H4 (cell line): ENCODE results near the gene ZNF195. TPM values are rescaled to one million over a fixed set of nuclear protein-coding genes. Genes with fewer than 3 reads are reported as not detected.
A peak's percentile ranks its signal among the peaks of the same experiment; 100 is the strongest.
"Not testable (repeated sequence)": the region's sequence is repeated elsewhere in the genome, so short reads cannot be mapped to it uniquely, and the experiment has no call there.

Source experiments
- DNase-seq: peaks from one replicate; pipeline ENCODE4 v3.0.0-alpha.2; 2015; ENCODE audit warnings: low spot score
- total RNA-seq: library from RNA; depleted of rRNA; stranded (reverse); fragments of >200 nt; shearing (Covaris generic); gene quantifications from 2 replicates; pipeline ENCODE4 v1.2.3, GENCODE V29; 2014; rRNA removed

Gene ZNF195
- total RNA-seq, 1 experiment from 2014 or later, result 33.7 TPM

- DNase-seq, result no peak
Observed at GRCh38 chr11:3347127-3347526, 31.8 kb downstream of the ZNF195 start.

DNA sequence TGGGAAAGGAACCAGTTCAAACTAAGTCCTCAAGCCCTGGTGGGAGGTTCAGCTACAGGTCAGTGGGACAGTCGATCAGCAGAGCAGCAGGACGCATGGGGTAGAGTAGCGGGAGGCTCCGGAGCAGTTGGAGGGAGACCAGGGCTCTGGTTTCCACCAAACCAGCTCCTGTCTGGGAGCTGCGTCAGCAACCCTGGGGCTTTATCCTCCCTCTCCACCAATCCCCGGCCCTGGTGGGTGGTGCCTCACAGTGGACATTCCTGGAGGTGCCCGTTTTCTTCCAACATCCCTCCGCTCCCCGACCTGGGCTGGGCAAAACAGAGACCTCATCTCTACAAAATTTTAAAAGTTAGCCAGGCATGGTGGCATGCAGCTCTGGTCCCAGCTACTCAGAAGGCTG is 32.4 kb downstream of the ZNF195 start:
- DNase-seq, result no peak

GRCh38 chr11:3345736-3346135 is 33.2 kb downstream of the ZNF195 start:
- no peak for DNase-seq

DNA sequence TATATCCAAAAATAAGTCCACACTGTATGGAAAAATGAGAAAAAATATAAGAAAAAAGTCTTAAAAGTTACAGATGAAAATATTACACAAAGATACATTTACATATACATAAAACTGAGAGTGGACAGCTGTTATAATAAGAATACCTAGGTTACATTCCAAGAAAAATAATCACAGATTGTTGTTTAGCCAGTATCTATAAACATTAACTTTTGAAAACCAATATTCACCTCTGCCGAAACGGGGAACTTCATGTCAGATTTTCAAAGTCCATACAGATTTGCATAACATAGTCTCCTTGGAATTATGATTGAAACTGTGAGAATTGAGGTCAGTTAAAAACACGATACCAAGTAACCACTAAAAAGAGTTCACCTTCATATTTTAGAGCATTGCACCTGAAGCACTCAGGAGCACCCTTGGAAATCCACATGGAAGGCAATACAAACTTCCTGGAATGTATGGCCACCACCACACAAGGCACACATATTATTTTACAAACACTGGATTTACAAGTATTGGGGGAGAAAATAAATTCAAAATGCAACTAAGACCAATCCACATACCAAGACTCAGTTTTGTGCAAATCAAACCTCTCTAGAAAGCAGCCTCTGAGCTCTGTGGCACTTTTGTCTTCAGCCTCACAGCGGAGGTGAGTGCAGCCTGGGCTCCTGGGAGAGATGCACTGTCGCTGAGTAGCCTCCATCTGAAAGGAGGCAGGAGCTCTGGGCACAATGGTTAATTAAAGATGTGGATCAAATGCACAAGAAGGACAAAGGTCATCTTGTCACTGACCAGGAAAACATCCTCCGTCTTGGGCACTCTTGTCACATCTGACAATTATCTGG is 34.4 kb downstream of the ZNF195 start:
- no peak for DNase-seq

- no peak for DNase-seq
Observed at GRCh38 chr11:3342709-3343108, 36.2 kb downstream of the ZNF195 start.

DNA sequence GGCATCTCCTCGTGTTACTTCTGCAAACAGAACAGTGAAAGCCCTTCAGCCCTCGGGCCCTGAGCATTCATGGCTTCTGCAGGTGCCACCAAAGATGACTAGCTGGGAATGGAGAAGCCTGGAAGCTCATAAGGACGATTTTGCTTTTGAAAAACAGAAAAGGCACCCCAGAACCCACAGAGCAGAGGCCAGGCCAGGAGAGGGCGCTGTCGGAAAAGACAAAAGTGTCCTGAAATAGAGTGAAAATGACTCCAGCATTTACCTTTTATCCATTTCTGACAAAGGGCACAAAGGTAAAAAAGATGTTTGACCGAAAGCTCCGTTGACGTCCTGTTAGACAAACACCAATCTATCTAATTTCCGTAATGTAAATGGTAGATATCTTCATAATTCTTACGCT is 37.6 kb downstream of the ZNF195 start:
- DNase-seq, result no peak

GRCh38 chr11:3340025-3340424 is 38.9 kb downstream of the ZNF195 start:
- DNase-seq, result peak; percentile 34

GRCh38 chr11:3339340-3339624 is 39.7 kb downstream of the ZNF195 start:
- DNase-seq, result no peak

- no peak for DNase-seq
Observed at GRCh38 chr11:3338569-3339339, 40.2 kb downstream of the ZNF195 start.

- not testable (repeated sequence) for DNase-seq
Observed at GRCh38 chr11:3336420-3336819, 42.5 kb downstream of the ZNF195 start.

DNA sequence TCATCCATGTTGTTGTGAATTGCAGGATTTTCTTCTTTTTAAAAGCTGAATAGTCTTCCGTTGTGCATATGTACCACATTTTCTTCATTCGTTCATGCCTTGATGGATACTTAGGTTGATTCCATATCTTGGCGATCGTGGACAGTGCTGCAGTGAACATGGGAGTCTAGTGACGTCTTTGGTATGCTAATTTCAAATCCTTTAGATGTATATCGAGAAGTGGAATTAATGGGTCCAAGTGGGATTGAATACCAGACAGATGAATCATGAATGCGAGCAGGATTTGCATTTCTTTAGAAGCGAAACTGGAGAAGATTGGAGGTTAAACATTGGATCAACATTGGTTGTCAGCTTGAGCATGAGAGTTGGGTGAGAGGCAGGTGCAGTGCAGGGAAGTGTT is 45.8 kb downstream of the ZNF195 start:
- not testable (repeated sequence) for DNase-seq

DNA sequence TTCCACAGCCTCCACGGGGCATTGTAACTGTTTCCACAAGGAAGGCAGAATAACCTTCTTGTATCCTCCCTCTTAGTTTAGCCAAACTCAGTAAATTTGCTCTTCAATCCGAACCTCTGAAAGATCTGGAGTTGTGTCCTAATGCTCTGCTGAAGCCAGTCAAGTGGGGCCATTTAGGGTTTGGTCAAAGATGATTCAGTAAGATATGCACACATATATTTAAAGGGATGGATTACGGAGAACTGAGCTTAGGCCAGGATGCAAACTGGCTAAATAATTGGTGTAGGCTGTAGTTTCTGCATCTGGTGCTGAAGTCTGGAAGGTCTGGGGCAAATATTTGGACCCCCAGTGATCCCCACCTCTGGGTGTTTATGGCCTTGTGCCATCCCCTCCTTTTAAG is 47.9 kb downstream of the ZNF195 start:
- DNase-seq, result not testable (repeated sequence)

DNA sequence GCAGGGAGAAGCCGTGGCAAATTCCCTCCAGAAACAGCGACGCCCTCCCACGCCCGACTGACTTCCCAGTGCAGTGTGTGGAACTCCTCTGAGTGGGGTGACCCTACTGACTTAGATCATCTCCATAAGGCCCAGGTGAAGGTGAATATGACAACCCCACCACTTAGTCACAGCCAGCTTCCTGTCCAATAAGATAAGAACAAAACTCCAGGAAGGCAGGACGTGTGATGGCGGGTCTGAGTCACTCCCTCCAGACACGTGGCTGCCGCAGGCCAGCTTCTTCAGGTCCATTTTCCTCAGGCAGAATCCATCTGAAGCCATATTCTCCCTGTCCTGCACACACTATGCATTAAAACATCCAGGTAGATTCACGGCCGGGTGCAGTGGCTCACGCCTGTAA is 48.9 kb downstream of the ZNF195 start:
- DNase-seq, result not testable (repeated sequence)

DNA sequence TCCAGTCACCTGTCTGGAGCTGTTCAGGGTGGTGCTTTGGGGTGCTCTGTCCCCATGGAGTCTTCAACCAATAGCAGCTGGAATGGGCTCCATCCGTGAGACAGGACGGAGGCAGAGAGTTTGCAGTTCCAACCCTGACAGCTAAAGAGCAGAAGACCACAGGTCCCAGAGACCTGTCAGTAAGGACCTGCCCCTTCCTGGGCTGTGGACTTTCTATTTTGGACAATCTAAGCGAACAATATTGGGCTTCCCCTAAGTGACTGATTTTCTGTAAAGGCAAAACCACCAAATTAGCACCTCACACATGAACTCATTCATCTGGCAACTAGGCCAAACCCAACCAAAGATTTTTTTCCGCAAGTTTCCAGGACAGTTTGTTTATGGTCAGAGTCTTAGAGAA is 50.4 kb downstream of the ZNF195 start:
- DNase-seq, result not testable (repeated sequence)

GRCh38 chr11:3326450-3326849 is 52.5 kb downstream of the ZNF195 start:
- not testable (repeated sequence) for DNase-seq

- DNase-seq, result not testable (repeated sequence)
Observed at GRCh38 chr11:3324724-3325123, 54.2 kb downstream of the ZNF195 start.

Other genes with a start within 250 kb of the ZNF195 start
- gene OSBPL5, start 213.8 kb downstream of the ZNF195 start, total RNA-seq, result 9.2 and 12.7 TPM in 2 replicates
- not detected in 2 replicates for gene MRGPRG, start 160.3 kb downstream of the ZNF195 start, total RNA-seq
- gene MRGPRE, start 146.7 kb downstream of the ZNF195 start, total RNA-seq, result not detected in 2 replicates